Glomerular visceral epithelial cell (primary cell): ENCODE results near the gene PDPR.
"Not testable (repeated sequence)": the region's sequence is repeated elsewhere in the genome, so short reads cannot be mapped to it uniquely, and the experiment has no call there.

Experiments
- DNase-seq: peaks from one replicate; pipeline ENCODE4 v3.0.0-alpha.2; 2016; ENCODE audit errors: extremely low spot score

The PDPR gene

GRCh38 chr16:70128844-70129243 is 14.7 kb downstream of the PDPR start:
- DNase-seq = not testable (repeated sequence)

- DNase-seq = not testable (repeated sequence)
Measured at GRCh38 chr16:70135796-70136195, 21.7 kb downstream of the PDPR start.

- not testable (repeated sequence) for DNase-seq
Measured at GRCh38 chr16:70136595-70136994, 22.5 kb downstream of the PDPR start.

GRCh38 chr16:70142739-70143138 is 28.6 kb downstream of the PDPR start:
- not testable (repeated sequence) for DNase-seq

- not testable (repeated sequence) for DNase-seq
Measured at GRCh38 chr16:70143231-70143895, 29.2 kb downstream of the PDPR start.

GRCh38 chr16:70147853-70148252 is 33.7 kb downstream of the PDPR start:
- DNase-seq = not testable (repeated sequence)

- not testable (repeated sequence) for DNase-seq
Measured at GRCh38 chr16:70148453-70148852, 34.3 kb downstream of the PDPR start.

- DNase-seq = not testable (repeated sequence)
Measured at GRCh38 chr16:70149296-70149695, 35.2 kb downstream of the PDPR start.

GRCh38 chr16:70151391-70151790 is 37.3 kb downstream of the PDPR start:
- no peak for DNase-seq

GRCh38 chr16:70151941-70152509 is 37.9 kb downstream of the PDPR start:
- DNase-seq = no peak

GRCh38 chr16:70152578-70153302 is 38.6 kb downstream of the PDPR start:
- no peak for DNase-seq

- DNase-seq = not testable (repeated sequence)
Measured at GRCh38 chr16:70154736-70155135, 40.6 kb downstream of the PDPR start.

- no peak for DNase-seq
Measured at GRCh38 chr16:70156207-70156978, 42.3 kb downstream of the PDPR start.

GRCh38 chr16:70157105-70157476 is 43.0 kb downstream of the PDPR start:
- DNase-seq = no peak

- DNase-seq = no peak
Measured at GRCh38 chr16:70157477-70158260, 43.5 kb downstream of the PDPR start.

- DNase-seq = no peak
Measured at GRCh38 chr16:70158261-70158939, 44.3 kb downstream of the PDPR start.

- no peak for DNase-seq
Measured at GRCh38 chr16:70159355-70160348, 45.5 kb downstream of the PDPR start.

GRCh38 chr16:70160388-70160787 is 46.3 kb downstream of the PDPR start:
- DNase-seq = no peak

- no peak for DNase-seq
Measured at GRCh38 chr16:70160821-70161220, 46.7 kb downstream of the PDPR start.

- DNase-seq = no peak
Measured at GRCh38 chr16:70161350-70161749, 47.2 kb downstream of the PDPR start.
